K562 (cell line): ENCODE data around the gene IGF2R. TPM values are rescaled to one million over a fixed set of nuclear protein-coding genes. Genes with fewer than 3 reads are reported as not detected.

Source experiments
- ATAC-seq: fragments of 200-7000 bp; cut with Tn5 transposase; 3 replicates; pipeline ENCODE4 v1.9.1; 2020; ENCODE audit warnings: moderate library complexity
- BruUV-seq: library from RNA; stranded (reverse); fragments of 400-500 nt; replicated peaks from 2 replicates; lab custom pipeline; 2021; lab: Mats Ljungman, UMichigan
- CTCF ChIA-PET: fragments of 300-600 bp; formaldehyde crosslinking; extraction: SDS; loops from one replicate; lab custom pipeline; 2021; ENCODE audit warnings: low intra/inter-chr PET ratio; lab: Yijun Ruan, JAX
- POLR2A ChIA-PET: fragments of 300-600, 350-650 bp; sonication (Branson Sonifier 250); formaldehyde crosslinking; extraction: SDS; loops from one replicate; lab custom pipeline; 2021; ENCODE audit warnings: antibody characterized with exemption, inconsistent platforms; lab: Yijun Ruan, JAX
- DNase-seq, 4 experiments: peaks; one replicate each; pipeline versions ENCODE4 v3.0.0 to v3.0.0-alpha.2; 2011 to 2018; ENCODE audit warnings: low spot score in 3 of 4, mixed read lengths in 3 of 4; ENCODE audit errors: extremely low read depth in 1 of 4
- FAIRE-seq: peaks from 2 replicates; lab custom pipeline; 2011; peaks lifted over from hg19 to GRCh38; lab: Jason Lieb, UNC
- H2AFZ ChIP-seq: 2 replicates; pipeline ENCODE4 v1.6.0; 2011; ENCODE audit warnings: low read depth, low read length, control low read depth, inconsistent platforms
- H3K27ac ChIP-seq: fragments of 200-600 bp; 3 replicates; pipeline ENCODE4 v1.8.0; 2011; ENCODE audit warnings: low read depth, mild to moderate bottlenecking, control low read depth, inconsistent platforms, low read length, moderate library complexity, mixed read lengths; ENCODE audit errors: extremely low read depth
- H3K27me3 ChIP-seq, 2 experiments: fragments of 300-600 bp in 1 of 2; 2 replicates in 1 of 2; 3 replicates in 1 of 2; pipeline versions ENCODE4 v1.6.0 to v1.8.0; 2011; ENCODE audit warnings: inconsistent platforms in 2 of 2, low read length in 2 of 2, mild to moderate bottlenecking in 1 of 2, mixed read lengths in 1 of 2, moderate library complexity in 1 of 2; ENCODE audit not compliant: control insufficient read depth in 2 of 2, insufficient read depth in 2 of 2
- H3K36me3 ChIP-seq: fragments of 300-600 bp; 3 replicates; pipeline ENCODE4 v1.8.0; 2011; ENCODE audit warnings: mild to moderate bottlenecking, low read length, inconsistent platforms; ENCODE audit not compliant: control insufficient read depth, insufficient read depth
- H3K4me1 ChIP-seq, 2 experiments: fragments of 200-600 bp in 1 of 2; replicated peaks in 1 of 2; 2 replicates in 1 of 2; 3 replicates in 1 of 2; pipeline versions ENCODE4 v1.5.1 to v1.8.0; 2011; ENCODE audit warnings: inconsistent platforms in 2 of 2, low read length in 2 of 2, mild to moderate bottlenecking in 1 of 2, mixed read lengths in 1 of 2, moderate library complexity in 1 of 2; ENCODE audit not compliant: control insufficient read depth in 2 of 2, insufficient read depth in 2 of 2
- H3K4me2 ChIP-seq: 2 replicates; pipeline ENCODE4 v1.6.1; 2011; ENCODE audit warnings: low read length, control low read depth, inconsistent platforms, mixed read lengths; ENCODE audit not compliant: insufficient read depth
- H3K4me3 ChIP-seq: fragments of 200-600 bp; sonication (generic), shearing (Covaris generic); 2 replicates; pipeline ENCODE4 v1.5.1; 2016; ENCODE audit warnings: control low read depth, inconsistent platforms
- H3K79me2 ChIP-seq: fragments of 200-600 bp; 3 replicates; pipeline ENCODE4 v1.8.0; 2011; ENCODE audit warnings: low read length, inconsistent platforms; ENCODE audit not compliant: control insufficient read depth, insufficient read depth
- H3K9ac ChIP-seq, 2 experiments: 2 replicates each; pipeline versions ENCODE4 v1.6.0 to v1.6.1; 2011; ENCODE audit warnings: low read depth in 2 of 2, low read length in 2 of 2, control low read depth in 1 of 2, inconsistent platforms in 1 of 2, mild to moderate bottlenecking in 1 of 2, mixed read lengths in 1 of 2; ENCODE audit not compliant: insufficient read depth in 1 of 2
- H3K9me1 ChIP-seq: one replicate; pipeline ENCODE4 v1.6.0; 2011; ENCODE audit warnings: inconsistent platforms, mild to moderate bottlenecking, low read length, moderate library complexity; ENCODE audit not compliant: control insufficient read depth, insufficient read depth
- H3K9me3 ChIP-seq: replicated peaks from 2 replicates; pipeline ENCODE4 v1.5.1; 2011; ENCODE audit warnings: low read depth, low read length, inconsistent platforms; ENCODE audit not compliant: control insufficient read depth, insufficient read depth
- H4K20me1 ChIP-seq: replicated peaks from 2 replicates; pipeline ENCODE4 v1.6.1; 2011; ENCODE audit warnings: low read length, inconsistent platforms, mixed read lengths; ENCODE audit not compliant: control insufficient read depth, insufficient read depth
- WGBS: fragments of 100-300 bp; shearing (Covaris generic); methylation state at CpG from one replicate; pipeline ENCODE4 v1.1.6; 2016; ENCODE audit warnings: low coverage, mixed read lengths; ENCODE audit not compliant: insufficient coverage; ENCODE audit errors: missing lambda C conversion rate; 5-methylcytosine and 5-hydroxymethylcytosine counted together
- in situ Hi-C: fragments of 300-500 bp; cut with MboI; formaldehyde crosslinking; loops from 4 replicates; pipeline ENCODE4 v1.15.0; 2018; ENCODE audit warnings: inconsistent platforms, mixed read lengths
- intact Hi-C: fragments of 100-400 bp; cut with micrococcal nuclease; formaldehyde crosslinking; loops from 2 replicates; pipeline ENCODE4 v1.14.2; 2022
- polyA plus RNA-seq, 8 experiments: library from polyadenylated mRNA; depleted of rRNA in 4 of 8; stranded (reverse) in 5 of 8; unstranded in 3 of 8; fragments of >200 nt; fragmentation: Nextera tagmentation in 2 of 8; fragmentation: Illumina TruSeq in 1 of 8; extraction: Ambion mirVana in 2 of 8; extraction: Trizol in 1 of 8; gene quantifications; 2 replicates each; pipeline versions ENCODE4 v1.2.1 to v1.2.3, GENCODE V29; 2011 to 2014; ENCODE audit warnings: inconsistent platforms in 1 of 8, missing spikeins in 1 of 8
- total RNA-seq, 7 experiments: library from RNA; depleted of rRNA in 6 of 7; stranded (reverse); fragments of >200 nt in 6 of 7; fragmentation: Illumina TruSeq in 2 of 7; extraction: Trizol in 2 of 7; gene quantifications; 2 replicates each; pipeline versions ENCODE4 v1.2.1 to v1.2.3, GENCODE V29; 2011 to 2021; ENCODE audit warnings: low replicate concordance in 1 of 7
- TF ChIP-seq, protein P1 (sequence below), 2 experiments: fragments of 450-650 bp; IDR thresholded peaks; 2 replicates each; pipeline ENCODE4 v1.6.1; 2018; ENCODE audit warnings: mild to moderate bottlenecking in 2 of 2, low read depth in 1 of 2; ENCODE audit not compliant: partially characterized antibody in 2 of 2
- TF ChIP-seq, protein P2 (sequence below): fragments of 250-450 bp; sonication (Bioruptor Pico); IDR thresholded peaks from 2 replicates; pipeline ENCODE4 v1.9.0; 2021; ENCODE audit warnings: mild to moderate bottlenecking

IGF2R gene
- total and polyA plus RNA-seq, 9 of the 15 experiments (the other 6 are each of a cell fraction or from before 2014, with no cell fraction given) = 3.5 to 92.3 (median 34.5) TPM

DNA sequence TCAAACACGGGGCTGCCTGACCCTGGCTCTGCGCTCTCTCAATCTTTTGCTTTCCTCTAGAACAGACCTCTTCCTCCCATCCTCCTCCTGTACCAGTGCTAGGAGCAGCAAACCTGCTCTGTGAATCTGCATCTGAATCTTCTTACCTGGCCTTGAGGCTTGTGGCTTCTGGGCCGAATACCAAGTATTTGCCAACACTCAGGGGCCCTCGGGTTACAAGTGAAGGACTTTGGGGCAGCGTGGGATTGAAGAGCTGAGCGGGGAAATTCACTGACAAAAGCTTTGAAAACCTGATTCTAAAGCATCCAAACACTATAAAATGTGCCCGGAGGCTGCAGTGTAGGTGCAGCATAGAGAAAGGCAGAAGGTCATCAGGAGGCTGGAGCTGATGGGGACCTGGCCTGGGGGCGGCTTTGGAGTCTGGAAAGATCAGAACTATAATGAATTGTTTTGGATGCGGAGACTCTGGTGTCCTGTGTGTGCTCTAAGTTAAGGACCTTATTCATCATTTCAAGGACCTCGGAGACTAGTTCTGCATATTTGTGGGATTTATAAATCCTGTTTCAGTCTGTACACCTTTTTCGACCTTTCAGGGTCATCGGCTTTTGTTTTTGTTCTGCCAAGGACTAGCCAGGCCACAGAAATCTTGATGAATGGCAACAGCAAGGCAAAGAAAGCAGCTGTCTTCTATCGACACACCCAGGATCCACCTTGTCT is 16.4 kb upstream of the IGF2R start:
- 15% methylated on average over 13 of the region's 13 CpGs for WGBS
- no peak; the same call in 2 of the 3 replicates for ATAC-seq

More for the DNA sequence above, 16.4 kb upstream of the IGF2R start:
- in situ Hi-C loops (no loop called here), intact Hi-C loops (no loop called here)
- Histone ChIP-seq H3K4me1 (no peaks in the 10 kb centered on the region), H3K36me3 (no peaks in the 10 kb centered on the region), H3K79me2 (no peaks in the 10 kb centered on the region), H3K27me3 (peaks cover 34 to 35% of the 10 kb centered on the region in 2 experiments), H3K27ac (no peak overlapping the region), H3K9me3 (no peaks in the 10 kb centered on the region), H2AFZ (no peak overlapping the region), H3K9me1 (no peaks in the 10 kb centered on the region), H3K9ac (no peak overlapping the region), H3K4me2 (no peak overlapping the region), H4K20me1 (no peaks in the 10 kb centered on the region), H3K4me3 (no peak overlapping the region)
- POLR2A ChIA-PET = interaction anchor here (1.0 to 3.1 kb wide), 5 partner anchors 9 to 21 kb away, joined by 3 to 9 read pairs (median 3); no protein-coding TSS in a partner anchor
- no TSS peak for BruUV-seq
- no peak for DNase-seq
- TF ChIP-seq, protein P1, sequence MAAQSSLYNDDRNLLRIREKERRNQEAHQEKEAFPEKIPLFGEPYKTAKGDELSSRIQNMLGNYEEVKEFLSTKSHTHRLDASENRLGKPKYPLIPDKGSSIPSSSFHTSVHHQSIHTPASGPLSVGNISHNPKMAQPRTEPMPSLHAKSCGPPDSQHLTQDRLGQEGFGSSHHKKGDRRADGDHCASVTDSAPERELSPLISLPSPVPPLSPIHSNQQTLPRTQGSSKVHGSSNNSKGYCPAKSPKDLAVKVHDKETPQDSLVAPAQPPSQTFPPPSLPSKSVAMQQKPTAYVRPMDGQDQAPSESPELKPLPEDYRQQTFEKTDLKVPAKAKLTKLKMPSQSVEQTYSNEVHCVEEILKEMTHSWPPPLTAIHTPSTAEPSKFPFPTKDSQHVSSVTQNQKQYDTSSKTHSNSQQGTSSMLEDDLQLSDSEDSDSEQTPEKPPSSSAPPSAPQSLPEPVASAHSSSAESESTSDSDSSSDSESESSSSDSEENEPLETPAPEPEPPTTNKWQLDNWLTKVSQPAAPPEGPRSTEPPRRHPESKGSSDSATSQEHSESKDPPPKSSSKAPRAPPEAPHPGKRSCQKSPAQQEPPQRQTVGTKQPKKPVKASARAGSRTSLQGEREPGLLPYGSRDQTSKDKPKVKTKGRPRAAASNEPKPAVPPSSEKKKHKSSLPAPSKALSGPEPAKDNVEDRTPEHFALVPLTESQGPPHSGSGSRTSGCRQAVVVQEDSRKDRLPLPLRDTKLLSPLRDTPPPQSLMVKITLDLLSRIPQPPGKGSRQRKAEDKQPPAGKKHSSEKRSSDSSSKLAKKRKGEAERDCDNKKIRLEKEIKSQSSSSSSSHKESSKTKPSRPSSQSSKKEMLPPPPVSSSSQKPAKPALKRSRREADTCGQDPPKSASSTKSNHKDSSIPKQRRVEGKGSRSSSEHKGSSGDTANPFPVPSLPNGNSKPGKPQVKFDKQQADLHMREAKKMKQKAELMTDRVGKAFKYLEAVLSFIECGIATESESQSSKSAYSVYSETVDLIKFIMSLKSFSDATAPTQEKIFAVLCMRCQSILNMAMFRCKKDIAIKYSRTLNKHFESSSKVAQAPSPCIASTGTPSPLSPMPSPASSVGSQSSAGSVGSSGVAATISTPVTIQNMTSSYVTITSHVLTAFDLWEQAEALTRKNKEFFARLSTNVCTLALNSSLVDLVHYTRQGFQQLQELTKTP (IDR thresholded peaks at IDR 0.05; ENCODE audit: low read depth in 1 of 2, partially characterized antibody in 2 of 2) = peak in 1 of 2 experiments; percentile 77
- TF ChIP-seq, protein P2, sequence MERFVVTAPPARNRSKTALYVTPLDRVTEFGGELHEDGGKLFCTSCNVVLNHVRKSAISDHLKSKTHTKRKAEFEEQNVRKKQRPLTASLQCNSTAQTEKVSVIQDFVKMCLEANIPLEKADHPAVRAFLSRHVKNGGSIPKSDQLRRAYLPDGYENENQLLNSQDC (CRISPR knock-in tag) = no peak
- FAIRE-seq = no peak
- CTCF ChIA-PET = no interaction called here
